Neural progenitor cell (in vitro differentiated cells): ENCODE results near the gene TAF6.

Experiments
- CTCF ChIP-seq: fragments of 200-600 bp; sonication (generic); IDR thresholded peaks from 2 replicates; pipeline ENCODE4 v1.5.1; 2017; ENCODE audit warnings: antibody characterized with exemption, mild to moderate bottlenecking
- EZH2phosphoT487 ChIP-seq: fragments of 200-600 bp; sonication (generic); IDR thresholded peaks from 2 replicates; pipeline ENCODE4 v1.6.1; 2017; ENCODE audit warnings: antibody characterized with exemption

DNA sequence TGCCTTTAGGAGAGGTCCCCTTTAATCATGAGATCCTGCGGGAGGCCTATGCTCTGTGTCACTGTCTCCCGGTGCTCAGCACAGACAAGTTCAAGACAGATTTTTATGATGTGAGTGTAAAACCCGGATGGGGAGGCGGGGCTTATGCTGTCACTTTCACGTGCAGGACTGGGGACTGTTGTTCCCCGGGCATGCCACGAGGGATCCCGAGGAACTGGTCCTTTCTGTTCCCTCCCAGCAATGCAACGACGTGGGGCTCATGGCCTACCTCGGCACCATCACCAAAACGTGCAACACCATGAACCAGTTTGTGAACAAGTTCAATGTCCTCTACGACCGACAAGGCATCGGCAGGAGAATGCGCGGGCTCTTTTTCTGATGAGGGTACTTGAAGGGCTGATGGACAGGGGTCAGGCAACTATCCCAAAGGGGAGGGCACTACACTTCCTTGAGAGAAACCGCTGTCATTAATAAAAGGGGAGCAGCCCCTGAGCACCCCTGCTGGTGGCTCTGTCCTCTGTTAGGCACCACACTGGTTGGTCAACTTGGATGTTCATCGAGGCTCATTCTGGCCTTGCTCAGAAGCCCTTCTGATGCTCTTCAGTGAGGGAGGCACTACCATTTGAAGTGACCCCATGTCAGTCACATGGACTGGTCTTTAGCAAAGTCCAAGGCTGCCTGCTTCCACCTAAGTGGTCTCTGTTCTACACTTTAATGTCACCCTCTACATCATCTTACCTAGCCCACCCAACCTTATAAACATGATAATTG is 27.6 kb downstream of the TAF6 start:
- TF ChIP-seq CTCF, result no peak
- no peak for TF ChIP-seq EZH2phosphoT487
